Neural progenitor cell (in vitro differentiated cells): ENCODE measurements around the gene CAPN12. TPM values are rescaled to one million over a fixed set of nuclear protein-coding genes. Genes with fewer than 3 reads are reported as not detected.

ENCODE experiments used
- DNase-seq: peaks from one replicate; pipeline ENCODE4 v3.0.0-alpha.2; 2016; ENCODE audit warnings: low spot score
- H2AFZ ChIP-seq: fragments of 200-600 bp; sonication (generic); replicated peaks from 2 replicates; pipeline ENCODE4 v1.6.1; 2016; ENCODE audit warnings: antibody characterized with exemption
- H3F3A ChIP-seq: fragments of 200-600 bp; sonication (generic); 2 replicates; pipeline ENCODE4 v1.6.1; 2016; ENCODE audit warnings: antibody characterized with exemption, low read depth
- H3K27ac ChIP-seq: fragments of 200-600 bp; sonication (generic); 2 replicates; pipeline ENCODE4 v1.5.1; 2016; ENCODE audit warnings: mild to moderate bottlenecking
- H3K27me3 ChIP-seq: fragments of 200-600 bp; sonication (generic); 2 replicates; pipeline ENCODE4 v1.6.1; 2016; ENCODE audit warnings: mild to moderate bottlenecking, moderate library complexity
- H3K36me3 ChIP-seq: fragments of 200-600 bp; sonication (generic); 2 replicates; pipeline ENCODE4 v1.5.1; 2016
- H3K4me1 ChIP-seq: fragments of 200-600 bp; sonication (generic); 2 replicates; pipeline ENCODE4 v1.6.1; 2016; ENCODE audit warnings: mixed run types
- H3K4me2 ChIP-seq: fragments of 200-600 bp; sonication (generic); 2 replicates; pipeline ENCODE4 v1.6.1; 2016
- H3K4me3 ChIP-seq: fragments of 200-600 bp; sonication (generic); 2 replicates; pipeline ENCODE4 v1.5.1; 2016
- H3K79me2 ChIP-seq: fragments of 200-600 bp; sonication (generic); 2 replicates; pipeline ENCODE4 v1.6.1; 2016; ENCODE audit warnings: low read depth
- H3K9ac ChIP-seq: fragments of 200-600 bp; sonication (generic); 2 replicates; pipeline ENCODE4 v1.6.1; 2016
- H3K9me3 ChIP-seq: fragments of 200-600 bp; sonication (generic); 2 replicates; pipeline ENCODE4 v1.5.1; 2016; ENCODE audit warnings: low read depth
- H4K20me1 ChIP-seq: fragments of 200-600 bp; sonication (generic); 2 replicates; pipeline ENCODE4 v1.6.1; 2016; ENCODE audit warnings: low read depth
- H3K27ac Mint-ChIP-seq: 3 replicates; pipeline ENCODE4 v1.8.0; 2021; ENCODE audit warnings: mixed read lengths
- H3K27me3 Mint-ChIP-seq: 2 replicates; pipeline ENCODE4 v1.8.0; 2022; ENCODE audit warnings: low read depth, mild to moderate bottlenecking, inconsistent platforms, moderate library complexity, mixed read lengths; ENCODE audit not compliant: insufficient read depth
- H3K36me3 Mint-ChIP-seq: 3 replicates; pipeline ENCODE4 v1.8.0; 2021; ENCODE audit warnings: mixed read lengths
- H3K4me1 Mint-ChIP-seq: 3 replicates; pipeline ENCODE4 v1.8.0; 2021; ENCODE audit warnings: mixed read lengths
- H3K4me3 Mint-ChIP-seq: 3 replicates; pipeline ENCODE4 v1.8.0; 2021; ENCODE audit warnings: mild to moderate bottlenecking, moderate library complexity, mixed read lengths
- H3K9me3 Mint-ChIP-seq: 3 replicates; pipeline ENCODE4 v1.8.0; 2020; ENCODE audit warnings: mixed read lengths
- CTCF ChIP-seq: fragments of 200-600 bp; sonication (generic); IDR thresholded peaks from 2 replicates; pipeline ENCODE4 v1.5.1; 2017; ENCODE audit warnings: antibody characterized with exemption, mild to moderate bottlenecking
- EZH2 ChIP-seq: fragments of 200-600 bp; sonication (generic); IDR thresholded peaks from 2 replicates; pipeline ENCODE4 v1.6.1; 2017; ENCODE audit warnings: antibody characterized with exemption, mild to moderate bottlenecking, moderate library complexity
- EZH2phosphoT487 ChIP-seq: fragments of 200-600 bp; sonication (generic); IDR thresholded peaks from 2 replicates; pipeline ENCODE4 v1.6.1; 2017; ENCODE audit warnings: antibody characterized with exemption
- total RNA-seq: library from RNA; depleted of rRNA; stranded (reverse); fragments of >200 nt; gene quantifications from 2 replicates; pipeline ENCODE4 v1.2.3, GENCODE V29; 2015; ENCODE audit warnings: low replicate concordance

The CAPN12 gene
- total RNA-seq, 1 donor from 2014 or later = 1.0 TPM

GRCh38 chr19:38769635-38770211 lies 25.4 kb upstream of the CAPN12 start:
- H3K36me3 Mint-ChIP-seq = no peaks in the 10 kb centered on the region
- Histone ChIP-seq H3K4me1 (peaks cover 3% of the 10 kb centered on the region), H4K20me1 (no peaks in the 10 kb centered on the region), H3K9ac (no peak overlapping the region), H3K4me3 (no peak overlapping the region), H3F3A (no peaks in the 10 kb centered on the region), H3K36me3 (no peaks in the 10 kb centered on the region), H3K79me2 (no peaks in the 10 kb centered on the region), H3K9me3 (no peaks in the 10 kb centered on the region), H3K27ac (no peak overlapping the region), H2AFZ (peak overlapping the region; percentile 95), H3K4me2 (peak overlapping the region; percentile 27), H3K27me3 (peaks cover 11% of the 10 kb centered on the region)
- H3K27me3 Mint-ChIP-seq = peaks cover 4% of the 10 kb centered on the region
- TF ChIP-seq EZH2 (no peak), CTCF (peak; percentile 70)
- H3K4me1 Mint-ChIP-seq = peaks cover 2% of the 10 kb centered on the region
- no peak overlapping the region for H3K27ac Mint-ChIP-seq
- H3K4me3 Mint-ChIP-seq = no peak overlapping the region
- H3K9me3 Mint-ChIP-seq = no peaks in the 10 kb centered on the region
- DNase-seq = peak; percentile 70

GRCh38 chr19:38766276-38767047 lies 22.2 kb upstream of the CAPN12 start:
- H3K36me3 Mint-ChIP-seq = no peaks in the 10 kb centered on the region
- Histone ChIP-seq H3F3A (no peaks in the 10 kb centered on the region), H3K4me2 (no peak overlapping the region), H3K9me3 (no peaks in the 10 kb centered on the region), H3K36me3 (no peaks in the 10 kb centered on the region), H2AFZ (no peak overlapping the region), H3K4me3 (no peak overlapping the region), H4K20me1 (no peaks in the 10 kb centered on the region), H3K27ac (no peak overlapping the region), H3K27me3 (peaks cover 11% of the 10 kb centered on the region), H3K4me1 (no peaks in the 10 kb centered on the region), H3K79me2 (no peaks in the 10 kb centered on the region), H3K9ac (no peak overlapping the region)
- H3K4me3 Mint-ChIP-seq = no peak overlapping the region
- peaks cover 2% of the 10 kb centered on the region for H3K4me1 Mint-ChIP-seq
- no peak overlapping the region for H3K27ac Mint-ChIP-seq
- H3K27me3 Mint-ChIP-seq = peaks cover 9% of the 10 kb centered on the region
- TF ChIP-seq CTCF (no peak), EZH2phosphoT487 (no peak), EZH2 (no peak)
- DNase-seq = no peak
- H3K9me3 Mint-ChIP-seq = no peaks in the 10 kb centered on the region

GRCh38 chr19:38765214-38765613 lies 20.9 kb upstream of the CAPN12 start:
- Histone ChIP-seq H3K27me3 (peaks cover 10% of the 10 kb centered on the region), H3K9me3 (no peaks in the 10 kb centered on the region), H2AFZ (no peak overlapping the region), H3K9ac (no peak overlapping the region), H3F3A (no peaks in the 10 kb centered on the region), H4K20me1 (no peaks in the 10 kb centered on the region), H3K36me3 (no peaks in the 10 kb centered on the region), H3K4me3 (no peak overlapping the region), H3K79me2 (no peaks in the 10 kb centered on the region), H3K4me2 (no peak overlapping the region), H3K27ac (no peak overlapping the region), H3K4me1 (no peaks in the 10 kb centered on the region)
- Mint-ChIP-seq H3K36me3 (no peaks in the 10 kb centered on the region), H3K4me1 (peaks cover 2% of the 10 kb centered on the region), H3K9me3 (no peaks in the 10 kb centered on the region), H3K27me3 (peaks cover 9% of the 10 kb centered on the region), H3K27ac (no peak overlapping the region), H3K4me3 (no peak overlapping the region)
- no peak for DNase-seq
- TF ChIP-seq CTCF (no peak), EZH2phosphoT487 (no peak), EZH2 (no peak)
